Right renal pelvis (tissue), 4 donors: ENCODE data around the gene PCDH9. TPM values are rescaled to one million over a fixed set of nuclear protein-coding genes. Genes with fewer than 3 reads are reported as not detected.
A peak's percentile ranks its signal among the peaks of the same experiment; 100 is the strongest.

ENCODE experiments used
- DNase-seq, 4 donors: peaks; one replicate each; pipeline ENCODE4 v3.0.0-alpha.2; 2013; ENCODE audit warnings: low read depth in 4 of 4, low spot score in 3 of 4, missing footprints in 1 of 4
- polyA plus RNA-seq, 4 donors: library from polyadenylated mRNA; unstranded; fragments of 120-200 nt; gene quantifications; one replicate each; pipeline ENCODE4 v1.2.1, GENCODE V29; 2013; ENCODE audit not compliant: insufficient read length in 4 of 4

Gene PCDH9
- polyA plus RNA-seq, 4 donors, result 12.8 to 16.5 (median 15.0) TPM

- DNase-seq, result no peak
These were observed 671.0 kb downstream of the PCDH9 start for GRCh38 chr13:66559093-66559492.

GRCh38 chr13:66558506-66558905 is 671.6 kb downstream of the PCDH9 start:
- no peak for DNase-seq

GRCh38 chr13:66557357-66557756 is 672.8 kb downstream of the PCDH9 start:
- DNase-seq, result no peak

GRCh38 chr13:66556306-66556705 is 673.8 kb downstream of the PCDH9 start:
- no peak for DNase-seq

- no peak for DNase-seq
These were observed 676.7 kb downstream of the PCDH9 start for GRCh38 chr13:66553391-66553790.

- DNase-seq, result no peak
These were observed 679.0 kb downstream of the PCDH9 start for GRCh38 chr13:66551128-66551527.

GRCh38 chr13:66547685-66548084 is 682.5 kb downstream of the PCDH9 start:
- DNase-seq, result no peak

GRCh38 chr13:66546534-66547379 is 683.4 kb downstream of the PCDH9 start:
- DNase-seq, result no peak

- no peak for DNase-seq
These were observed 686.4 kb downstream of the PCDH9 start for GRCh38 chr13:66543780-66544179.

- no peak for DNase-seq
These were observed 692.7 kb downstream of the PCDH9 start for GRCh38 chr13:66537417-66537816.

- no peak for DNase-seq
These were observed 693.4 kb downstream of the PCDH9 start for GRCh38 chr13:66536746-66537145.

GRCh38 chr13:66534561-66534960 is 695.6 kb downstream of the PCDH9 start:
- DNase-seq, result no peak

- no peak for DNase-seq
These were observed 697.3 kb downstream of the PCDH9 start for GRCh38 chr13:66532845-66533244.

GRCh38 chr13:66532146-66532545 is 698.0 kb downstream of the PCDH9 start:
- DNase-seq, result no peak

GRCh38 chr13:66530686-66531085 is 699.5 kb downstream of the PCDH9 start:
- no peak for DNase-seq

GRCh38 chr13:66530158-66530557 is 700.0 kb downstream of the PCDH9 start:
- no peak for DNase-seq

- DNase-seq, result peak in 3 of 4 donors; percentile 12 to 57 (median 38)
These were observed 701.1 kb downstream of the PCDH9 start for GRCh38 chr13:66528944-66529576.

GRCh38 chr13:66528180-66528579 is 702.0 kb downstream of the PCDH9 start:
- DNase-seq, result peak in 1 of 4 donors; percentile 10

GRCh38 chr13:66520511-66521355 is 709.4 kb downstream of the PCDH9 start:
- no peak for DNase-seq

GRCh38 chr13:66519259-66519658 is 710.9 kb downstream of the PCDH9 start:
- no peak for DNase-seq

GRCh38 chr13:66518068-66518467 is 712.1 kb downstream of the PCDH9 start:
- no peak for DNase-seq
